Progenitor cell of endocrine pancreas (in vitro differentiated cells): ENCODE measurements around the gene CHML. TPM values are rescaled to one million over a fixed set of nuclear protein-coding genes. Genes with fewer than 3 reads are reported as not detected.

ENCODE experiments used
- DNase-seq: peaks from one replicate; pipeline ENCODE4 v3.0.0; 2021; ENCODE audit warnings: low spot score; ENCODE audit not compliant: unreplicated experiment
- H3K27ac Mint-ChIP-seq: 2 replicates; pipeline ENCODE4 v1.8.0; 2021; ENCODE audit warnings: mild to moderate bottlenecking, moderate library complexity, mixed read lengths
- H3K27me3 Mint-ChIP-seq: 2 replicates; pipeline ENCODE4 v1.8.0; 2021; ENCODE audit warnings: mixed read lengths
- H3K36me3 Mint-ChIP-seq: 2 replicates; pipeline ENCODE4 v1.8.0; 2022; ENCODE audit warnings: mixed read lengths; ENCODE audit not compliant: insufficient read depth
- H3K4me1 Mint-ChIP-seq: 2 replicates; pipeline ENCODE4 v1.8.0; 2021; ENCODE audit warnings: low read depth, mixed read lengths
- H3K4me3 Mint-ChIP-seq: 2 replicates; pipeline ENCODE4 v1.8.0; 2021; ENCODE audit warnings: low read depth, mild to moderate bottlenecking, moderate library complexity, mixed read lengths
- H3K9me3 Mint-ChIP-seq: 2 replicates; pipeline ENCODE4 v1.8.0; 2021; ENCODE audit warnings: low read depth, mixed read lengths
- total RNA-seq: library from RNA; stranded (reverse); gene quantifications from 2 replicates; pipeline ENCODE4 v1.2.1, GENCODE V29; 2021
- TF ChIP-seq, protein P1 (sequence below): fragments of 200-600 bp; sonication (generic); IDR thresholded peaks from one replicate; pipeline ENCODE4 v1.5.0; 2021; ENCODE audit warnings: antibody characterized with exemption, mild to moderate bottlenecking; ENCODE audit not compliant: unreplicated experiment

Gene CHML
- total RNA-seq, 1 donor from 2014 or later: 19.9 TPM

- no peak overlapping the region for H3K4me3 Mint-ChIP-seq
Observed at GRCh38 chr1:241598249-241598648, 41.9 kb downstream of the CHML start.

GRCh38 chr1:241596633-241597032 lies 43.5 kb downstream of the CHML start:
- TF ChIP-seq, protein P1, sequence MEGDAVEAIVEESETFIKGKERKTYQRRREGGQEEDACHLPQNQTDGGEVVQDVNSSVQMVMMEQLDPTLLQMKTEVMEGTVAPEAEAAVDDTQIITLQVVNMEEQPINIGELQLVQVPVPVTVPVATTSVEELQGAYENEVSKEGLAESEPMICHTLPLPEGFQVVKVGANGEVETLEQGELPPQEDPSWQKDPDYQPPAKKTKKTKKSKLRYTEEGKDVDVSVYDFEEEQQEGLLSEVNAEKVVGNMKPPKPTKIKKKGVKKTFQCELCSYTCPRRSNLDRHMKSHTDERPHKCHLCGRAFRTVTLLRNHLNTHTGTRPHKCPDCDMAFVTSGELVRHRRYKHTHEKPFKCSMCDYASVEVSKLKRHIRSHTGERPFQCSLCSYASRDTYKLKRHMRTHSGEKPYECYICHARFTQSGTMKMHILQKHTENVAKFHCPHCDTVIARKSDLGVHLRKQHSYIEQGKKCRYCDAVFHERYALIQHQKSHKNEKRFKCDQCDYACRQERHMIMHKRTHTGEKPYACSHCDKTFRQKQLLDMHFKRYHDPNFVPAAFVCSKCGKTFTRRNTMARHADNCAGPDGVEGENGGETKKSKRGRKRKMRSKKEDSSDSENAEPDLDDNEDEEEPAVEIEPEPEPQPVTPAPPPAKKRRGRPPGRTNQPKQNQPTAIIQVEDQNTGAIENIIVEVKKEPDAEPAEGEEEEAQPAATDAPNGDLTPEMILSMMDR: no peak
- no peaks in the 10 kb centered on the region for H3K9me3 Mint-ChIP-seq
- H3K4me3 Mint-ChIP-seq: no peak overlapping the region
- DNase-seq: no peak
- H3K4me1 Mint-ChIP-seq: peaks cover under 1% of the 10 kb centered on the region
- no peak overlapping the region for H3K27ac Mint-ChIP-seq
- no peaks in the 10 kb centered on the region for H3K27me3 Mint-ChIP-seq
- H3K36me3 Mint-ChIP-seq: peaks cover 11% of the 10 kb centered on the region

More at GRCh38 chr1:241598249-241598648, 41.9 kb downstream of the CHML start:
- TF ChIP-seq, protein P1: no peak
- H3K4me1 Mint-ChIP-seq: no peaks in the 10 kb centered on the region
- no peak for DNase-seq
- H3K36me3 Mint-ChIP-seq: peaks cover 21% of the 10 kb centered on the region
- H3K27ac Mint-ChIP-seq: no peak overlapping the region
- no peaks in the 10 kb centered on the region for H3K27me3 Mint-ChIP-seq
- no peaks in the 10 kb centered on the region for H3K9me3 Mint-ChIP-seq

DNA sequence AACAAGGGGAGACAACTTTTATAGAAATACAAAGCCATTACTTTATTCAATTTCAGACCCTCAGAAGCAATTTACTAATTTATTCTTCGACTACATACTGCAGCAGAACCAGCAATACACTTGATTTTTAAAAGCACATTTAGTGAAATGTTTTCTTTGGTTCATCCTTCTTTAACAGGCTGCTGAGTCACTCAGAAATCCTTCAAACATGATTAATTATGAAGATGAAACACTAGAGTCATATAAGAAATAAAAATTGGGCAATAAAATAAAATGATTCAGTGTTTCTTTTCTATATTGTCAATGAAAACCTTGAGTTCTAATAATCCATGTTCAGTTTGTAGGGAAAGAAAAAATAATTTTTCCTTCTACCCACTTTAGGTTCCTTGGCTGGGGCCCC lies 47.0 kb downstream of the CHML start:
- Mint-ChIP-seq H3K4me1 (peaks cover 6% of the 10 kb centered on the region), H3K27ac (no peak overlapping the region), H3K9me3 (no peaks in the 10 kb centered on the region), H3K36me3 (peaks cover 7% of the 10 kb centered on the region), H3K4me3 (no peak overlapping the region), H3K27me3 (no peaks in the 10 kb centered on the region)
- TF ChIP-seq, protein P1: no peak
- DNase-seq: no peak

DNA sequence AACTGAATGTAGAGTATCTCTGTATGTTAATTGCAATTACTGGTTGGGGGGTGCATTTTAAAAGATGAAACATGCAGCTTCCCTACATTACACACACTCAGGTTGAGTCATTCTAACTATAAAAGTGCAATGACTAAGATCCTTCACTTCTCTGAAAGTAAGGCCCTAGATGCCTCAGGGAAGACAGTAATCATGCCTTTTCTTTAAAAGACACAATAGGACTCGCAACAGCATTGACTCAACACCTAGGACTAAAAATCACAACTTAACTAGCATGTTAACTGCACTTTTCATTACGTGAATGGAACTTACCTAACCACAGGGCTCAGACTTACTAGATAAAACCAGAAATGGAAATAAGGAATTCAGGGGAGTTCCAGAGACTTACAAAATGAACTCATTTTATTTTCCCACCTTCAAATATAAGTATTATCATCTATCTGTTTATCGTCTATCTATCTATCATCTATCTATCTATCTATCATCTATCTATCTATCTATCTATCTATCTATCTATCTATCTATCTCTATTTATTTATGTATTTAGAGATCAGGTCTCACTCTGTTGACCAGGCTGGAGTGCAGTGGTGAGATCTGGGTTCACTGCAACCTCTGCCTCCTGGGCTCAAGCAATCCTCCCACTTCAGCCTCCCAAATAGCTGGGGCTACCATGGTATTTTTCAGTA lies 47.8 kb downstream of the CHML start:
- no peaks in the 10 kb centered on the region for H3K9me3 Mint-ChIP-seq
- DNase-seq: no peak
- no peaks in the 10 kb centered on the region for H3K27me3 Mint-ChIP-seq
- H3K27ac Mint-ChIP-seq: no peak overlapping the region
- TF ChIP-seq, protein P1: no peak
- no peak overlapping the region for H3K4me3 Mint-ChIP-seq
- H3K4me1 Mint-ChIP-seq: peaks cover 6% of the 10 kb centered on the region
- peaks cover 5% of the 10 kb centered on the region for H3K36me3 Mint-ChIP-seq

DNA sequence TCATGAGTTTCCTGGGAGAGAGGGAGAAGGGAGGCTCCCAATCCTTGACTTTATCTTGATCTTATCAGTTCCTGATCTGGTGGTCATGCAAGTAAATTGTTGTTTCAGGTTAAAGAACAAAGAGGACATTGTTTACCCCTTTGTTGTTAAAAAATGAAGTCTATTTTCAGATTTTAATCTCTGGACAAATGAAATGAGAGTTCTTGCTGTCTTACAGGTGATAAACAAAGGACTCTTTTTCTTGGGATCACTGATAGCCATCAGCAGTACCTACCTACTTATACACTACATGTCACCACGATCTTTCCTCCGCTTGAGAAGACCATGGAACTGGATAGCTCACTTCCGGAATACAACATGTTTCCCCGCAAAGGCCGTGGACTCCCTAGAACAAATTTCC lies 48.4 kb downstream of the CHML start:
- Mint-ChIP-seq H3K36me3 (peaks cover 5% of the 10 kb centered on the region), H3K27ac (no peak overlapping the region), H3K27me3 (no peaks in the 10 kb centered on the region), H3K4me3 (no peak overlapping the region), H3K9me3 (no peaks in the 10 kb centered on the region), H3K4me1 (peaks cover 6% of the 10 kb centered on the region)
- TF ChIP-seq, protein P1: no peak
- DNase-seq: no peak
